ENCODE results near the gene TESK2.

- TF ChIP-seq, protein P1, sequence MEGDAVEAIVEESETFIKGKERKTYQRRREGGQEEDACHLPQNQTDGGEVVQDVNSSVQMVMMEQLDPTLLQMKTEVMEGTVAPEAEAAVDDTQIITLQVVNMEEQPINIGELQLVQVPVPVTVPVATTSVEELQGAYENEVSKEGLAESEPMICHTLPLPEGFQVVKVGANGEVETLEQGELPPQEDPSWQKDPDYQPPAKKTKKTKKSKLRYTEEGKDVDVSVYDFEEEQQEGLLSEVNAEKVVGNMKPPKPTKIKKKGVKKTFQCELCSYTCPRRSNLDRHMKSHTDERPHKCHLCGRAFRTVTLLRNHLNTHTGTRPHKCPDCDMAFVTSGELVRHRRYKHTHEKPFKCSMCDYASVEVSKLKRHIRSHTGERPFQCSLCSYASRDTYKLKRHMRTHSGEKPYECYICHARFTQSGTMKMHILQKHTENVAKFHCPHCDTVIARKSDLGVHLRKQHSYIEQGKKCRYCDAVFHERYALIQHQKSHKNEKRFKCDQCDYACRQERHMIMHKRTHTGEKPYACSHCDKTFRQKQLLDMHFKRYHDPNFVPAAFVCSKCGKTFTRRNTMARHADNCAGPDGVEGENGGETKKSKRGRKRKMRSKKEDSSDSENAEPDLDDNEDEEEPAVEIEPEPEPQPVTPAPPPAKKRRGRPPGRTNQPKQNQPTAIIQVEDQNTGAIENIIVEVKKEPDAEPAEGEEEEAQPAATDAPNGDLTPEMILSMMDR (optimal IDR thresholded peaks at IDR 0.05 in 1 of 3, IDR thresholded peaks at IDR 0.05 in 1 of 3, conservative IDR thresholded peaks at IDR 0.05 in 1 of 3; ENCODE audit: extremely low read depth in 1 of 3, insufficient read depth in 2 of 3, low read length in 3 of 3): no peak
- TF ChIP-seq EZH2 (IDR thresholded peaks at IDR 0.05; ENCODE audit: low read length): no peak
Measured at GRCh38 chr1:45443580-45444446, 47.1 kb downstream of the TESK2 start.

Data from keratinocyte (primary cell).